ENCODE data around the gene UBE3C. TPM values are rescaled to one million over a fixed set of nuclear protein-coding genes. Genes with fewer than 3 reads are reported as not detected.

Gene UBE3C
- polyA plus RNA-seq, 1 donor (not counting 4 experiments of a cell fraction or from before 2014, with no cell fraction given): 89.3 TPM

DNA sequence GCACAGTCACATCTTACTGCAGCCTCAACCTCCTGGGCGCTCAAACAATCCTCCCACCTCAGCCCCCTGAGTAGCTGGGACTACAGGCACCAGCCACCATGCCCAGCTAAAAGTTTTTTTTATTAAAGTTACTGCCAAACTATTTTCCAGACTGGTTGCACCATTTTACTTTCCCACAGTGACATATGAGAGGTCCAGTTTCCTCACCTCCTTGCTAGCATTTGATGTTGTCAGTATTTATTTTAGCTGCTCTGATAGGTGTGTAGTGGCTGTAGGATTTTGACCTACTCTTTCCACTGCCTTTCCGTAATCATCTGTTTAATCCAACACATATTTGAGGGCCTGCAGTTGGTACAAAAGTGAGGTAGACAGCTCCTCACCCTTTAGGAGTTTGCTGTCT is 5.4 kb upstream of the UBE3C start:
- Histone ChIP-seq H3K4me2 (ENCODE audit: control insufficient read depth, extremely low read depth, insufficient read depth, low read depth, low read length) (no peak overlapping the region), H2AFZ (ENCODE audit: control insufficient read depth, low read length) (no peak overlapping the region), H3K9ac (ENCODE audit: control insufficient read depth, extremely low read depth, insufficient read depth, low read length) (no peak overlapping the region), H3K27ac (ENCODE audit: control insufficient read depth, insufficient read depth, low read length) (no peak overlapping the region), H3K79me2 (ENCODE audit: control insufficient read depth, insufficient read depth, low read length) (no peaks in the 10 kb centered on the region), H3K4me3 (ENCODE audit: control insufficient read depth in 2 of 3, extremely low read depth in 1 of 3, insufficient read depth in 2 of 3, low read depth in 1 of 3, low read length in 3 of 3) (no peak overlapping the region), H3K9me3 (ENCODE audit: control insufficient read depth, low read depth, low read length) (no peaks in the 10 kb centered on the region), H3K9me1 (ENCODE audit: control insufficient read depth, extremely low read depth, insufficient read depth, low read length) (no peaks in the 10 kb centered on the region), H4K20me1 (ENCODE audit: control insufficient read depth, extremely low read depth, insufficient read depth, low read length) (no peaks in the 10 kb centered on the region), H3K27me3 (ENCODE audit: control insufficient read depth, extremely low read depth, insufficient read depth, low read length) (peaks cover 6% of the 10 kb centered on the region), H3K36me3 (ENCODE audit: control insufficient read depth in 2 of 2, extremely low read depth in 1 of 2, insufficient read depth in 2 of 2, low read length in 2 of 2) (no peaks in the 10 kb centered on the region), H3K4me1 (ENCODE audit: control insufficient read depth, extremely low read depth, insufficient read depth, low read length) (peaks cover 9% of the 10 kb centered on the region)
- TF ChIP-seq, protein P1, sequence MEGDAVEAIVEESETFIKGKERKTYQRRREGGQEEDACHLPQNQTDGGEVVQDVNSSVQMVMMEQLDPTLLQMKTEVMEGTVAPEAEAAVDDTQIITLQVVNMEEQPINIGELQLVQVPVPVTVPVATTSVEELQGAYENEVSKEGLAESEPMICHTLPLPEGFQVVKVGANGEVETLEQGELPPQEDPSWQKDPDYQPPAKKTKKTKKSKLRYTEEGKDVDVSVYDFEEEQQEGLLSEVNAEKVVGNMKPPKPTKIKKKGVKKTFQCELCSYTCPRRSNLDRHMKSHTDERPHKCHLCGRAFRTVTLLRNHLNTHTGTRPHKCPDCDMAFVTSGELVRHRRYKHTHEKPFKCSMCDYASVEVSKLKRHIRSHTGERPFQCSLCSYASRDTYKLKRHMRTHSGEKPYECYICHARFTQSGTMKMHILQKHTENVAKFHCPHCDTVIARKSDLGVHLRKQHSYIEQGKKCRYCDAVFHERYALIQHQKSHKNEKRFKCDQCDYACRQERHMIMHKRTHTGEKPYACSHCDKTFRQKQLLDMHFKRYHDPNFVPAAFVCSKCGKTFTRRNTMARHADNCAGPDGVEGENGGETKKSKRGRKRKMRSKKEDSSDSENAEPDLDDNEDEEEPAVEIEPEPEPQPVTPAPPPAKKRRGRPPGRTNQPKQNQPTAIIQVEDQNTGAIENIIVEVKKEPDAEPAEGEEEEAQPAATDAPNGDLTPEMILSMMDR (optimal IDR thresholded peaks at IDR 0.05 in 1 of 3, IDR thresholded peaks at IDR 0.05 in 1 of 3, conservative IDR thresholded peaks at IDR 0.05 in 1 of 3; ENCODE audit: extremely low read depth in 1 of 3, insufficient read depth in 2 of 3, low read length in 3 of 3): no peak
- no peak for TF ChIP-seq EZH2 (IDR thresholded peaks at IDR 0.05; ENCODE audit: low read length)
- DNase-seq (ENCODE audit: low read depth, low spot score): no peak
- dilution Hi-C loops (cut with MboI; ENCODE audit: extremely low pct_ligation_motif_present, low sequenced_read_pairs): no loop called here
- FAIRE-seq: no peak

DNA sequence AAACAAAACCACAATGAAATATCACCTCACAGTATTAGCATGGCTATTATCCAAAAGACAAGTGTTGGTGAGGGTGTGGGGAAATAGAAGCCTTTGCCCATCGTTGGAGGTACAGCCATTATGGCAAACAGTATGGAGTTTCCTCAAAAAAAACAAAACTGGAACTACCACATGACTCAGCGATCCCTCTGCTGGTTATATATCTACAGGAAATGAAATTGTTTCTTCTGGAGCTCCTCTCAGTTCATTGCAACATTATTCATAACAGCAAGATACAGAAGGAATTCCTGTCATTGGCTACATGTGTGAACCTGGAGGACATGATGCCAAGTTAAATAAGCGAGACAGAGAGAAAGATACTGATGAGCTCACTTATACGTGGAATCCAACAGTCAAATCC is 2.4 kb upstream of the UBE3C start:
- peak overlapping the region; percentile 10 for H3K27ac ChIP-seq (ENCODE audit: control insufficient read depth, insufficient read depth, low read length)

More for the DNA sequence above, 2.4 kb upstream of the UBE3C start:
- Histone ChIP-seq H3K79me2 (ENCODE audit: control insufficient read depth, insufficient read depth, low read length) (peaks cover 23% of the 10 kb centered on the region), H3K27me3 (ENCODE audit: control insufficient read depth, extremely low read depth, insufficient read depth, low read length) (no peaks in the 10 kb centered on the region), H3K9me1 (ENCODE audit: control insufficient read depth, extremely low read depth, insufficient read depth, low read length) (no peaks in the 10 kb centered on the region), H3K4me3 (ENCODE audit: control insufficient read depth in 2 of 3, extremely low read depth in 1 of 3, insufficient read depth in 2 of 3, low read depth in 1 of 3, low read length in 3 of 3) (no peak overlapping the region), H3K4me1 (ENCODE audit: control insufficient read depth, extremely low read depth, insufficient read depth, low read length) (peaks cover 15% of the 10 kb centered on the region), H4K20me1 (ENCODE audit: control insufficient read depth, extremely low read depth, insufficient read depth, low read length) (peaks cover 11% of the 10 kb centered on the region), H3K4me2 (ENCODE audit: control insufficient read depth, extremely low read depth, insufficient read depth, low read depth, low read length) (peak overlapping the region; percentile 61), H3K9me3 (ENCODE audit: control insufficient read depth, low read depth, low read length) (no peaks in the 10 kb centered on the region), H3K36me3 (ENCODE audit: control insufficient read depth in 2 of 2, extremely low read depth in 1 of 2, insufficient read depth in 2 of 2, low read length in 2 of 2) (peaks cover 8 to 10% of the 10 kb centered on the region in 2 experiments), H3K9ac (ENCODE audit: control insufficient read depth, extremely low read depth, insufficient read depth, low read length) (no peak overlapping the region), H2AFZ (ENCODE audit: control insufficient read depth, low read length) (peak overlapping the region; percentile 83)
- TF ChIP-seq, protein P1 (optimal IDR thresholded peaks at IDR 0.05 in 1 of 3, IDR thresholded peaks at IDR 0.05 in 1 of 3, conservative IDR thresholded peaks at IDR 0.05 in 1 of 3; ENCODE audit: extremely low read depth in 1 of 3, insufficient read depth in 2 of 3, low read length in 3 of 3): peak; percentile 4 to 36 (median 16)
- TF ChIP-seq EZH2 (IDR thresholded peaks at IDR 0.05; ENCODE audit: low read length): no peak
- FAIRE-seq (peak; percentile 13), DNase-seq (ENCODE audit: low read depth, low spot score) (peak; percentile 53)
- dilution Hi-C loops (cut with MboI; ENCODE audit: extremely low pct_ligation_motif_present, low sequenced_read_pairs): no loop called here
